ENCODE data around the gene CNNM1. TPM values are rescaled to one million over a fixed set of nuclear protein-coding genes. Genes with fewer than 3 reads are reported as not detected.
A peak's percentile ranks its signal among the peaks of the same experiment; 100 is the strongest.

Gene CNNM1
- total RNA-seq, 3 donors from 2014 or later: 0.24 to 1.2 (median 0.38) TPM

- intact Hi-C loops (cut with DNase I, micrococcal nuclease): loop anchor here in 1 of 2 donors (10.0 kb wide), 1 partner anchor 221 kb away; no protein-coding TSS in a partner anchor
- no peak for DNase-seq
- Histone ChIP-seq H3K9me3 (no peaks in the 10 kb centered on the region), H3K36me3 (ENCODE audit: low read depth) (no peaks in the 10 kb centered on the region), H3K4me3 (no peak overlapping the region), H3K4me1 (ENCODE audit: low read depth) (no peaks in the 10 kb centered on the region)
- TF ChIP-seq, protein P1, sequence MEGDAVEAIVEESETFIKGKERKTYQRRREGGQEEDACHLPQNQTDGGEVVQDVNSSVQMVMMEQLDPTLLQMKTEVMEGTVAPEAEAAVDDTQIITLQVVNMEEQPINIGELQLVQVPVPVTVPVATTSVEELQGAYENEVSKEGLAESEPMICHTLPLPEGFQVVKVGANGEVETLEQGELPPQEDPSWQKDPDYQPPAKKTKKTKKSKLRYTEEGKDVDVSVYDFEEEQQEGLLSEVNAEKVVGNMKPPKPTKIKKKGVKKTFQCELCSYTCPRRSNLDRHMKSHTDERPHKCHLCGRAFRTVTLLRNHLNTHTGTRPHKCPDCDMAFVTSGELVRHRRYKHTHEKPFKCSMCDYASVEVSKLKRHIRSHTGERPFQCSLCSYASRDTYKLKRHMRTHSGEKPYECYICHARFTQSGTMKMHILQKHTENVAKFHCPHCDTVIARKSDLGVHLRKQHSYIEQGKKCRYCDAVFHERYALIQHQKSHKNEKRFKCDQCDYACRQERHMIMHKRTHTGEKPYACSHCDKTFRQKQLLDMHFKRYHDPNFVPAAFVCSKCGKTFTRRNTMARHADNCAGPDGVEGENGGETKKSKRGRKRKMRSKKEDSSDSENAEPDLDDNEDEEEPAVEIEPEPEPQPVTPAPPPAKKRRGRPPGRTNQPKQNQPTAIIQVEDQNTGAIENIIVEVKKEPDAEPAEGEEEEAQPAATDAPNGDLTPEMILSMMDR (IDR thresholded peaks at IDR 0.05): no peak
- ATAC-seq: peak; percentile 13
Measured at GRCh38 chr10:99393683-99394082, 64.5 kb downstream of the CNNM1 start.

DNA sequence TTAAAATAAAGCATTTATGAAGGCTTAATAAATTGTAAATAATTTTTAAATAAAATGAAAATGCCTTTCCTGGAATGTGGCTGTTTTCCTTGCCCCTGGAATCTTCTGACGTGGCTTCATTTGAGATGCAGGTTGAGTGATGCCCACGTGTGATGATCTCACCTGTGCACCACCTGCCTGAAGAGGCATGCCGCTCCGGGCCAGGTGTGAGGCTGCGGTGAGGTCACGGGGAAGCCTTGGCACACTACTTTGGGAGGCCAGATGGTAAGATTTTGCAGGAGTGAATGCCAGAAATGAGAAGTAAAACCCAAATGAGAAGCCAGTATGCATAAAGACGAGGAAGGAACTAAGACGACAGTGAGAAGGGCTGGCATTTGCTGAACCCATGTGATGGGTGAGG is 65.1 kb downstream of the CNNM1 start:
- Histone ChIP-seq H3K4me1 (ENCODE audit: low read depth) (no peaks in the 10 kb centered on the region), H3K36me3 (ENCODE audit: low read depth) (no peaks in the 10 kb centered on the region), H3K4me3 (no peak overlapping the region), H3K9me3 (no peaks in the 10 kb centered on the region)
- TF ChIP-seq, protein P1 (IDR thresholded peaks at IDR 0.05): no peak
- intact Hi-C loops (cut with DNase I, micrococcal nuclease): loop anchor here in 1 of 2 donors (10.0 kb wide), 1 partner anchor 221 kb away; no protein-coding TSS in a partner anchor
- no peak for DNase-seq
- ATAC-seq: no peak

DNA sequence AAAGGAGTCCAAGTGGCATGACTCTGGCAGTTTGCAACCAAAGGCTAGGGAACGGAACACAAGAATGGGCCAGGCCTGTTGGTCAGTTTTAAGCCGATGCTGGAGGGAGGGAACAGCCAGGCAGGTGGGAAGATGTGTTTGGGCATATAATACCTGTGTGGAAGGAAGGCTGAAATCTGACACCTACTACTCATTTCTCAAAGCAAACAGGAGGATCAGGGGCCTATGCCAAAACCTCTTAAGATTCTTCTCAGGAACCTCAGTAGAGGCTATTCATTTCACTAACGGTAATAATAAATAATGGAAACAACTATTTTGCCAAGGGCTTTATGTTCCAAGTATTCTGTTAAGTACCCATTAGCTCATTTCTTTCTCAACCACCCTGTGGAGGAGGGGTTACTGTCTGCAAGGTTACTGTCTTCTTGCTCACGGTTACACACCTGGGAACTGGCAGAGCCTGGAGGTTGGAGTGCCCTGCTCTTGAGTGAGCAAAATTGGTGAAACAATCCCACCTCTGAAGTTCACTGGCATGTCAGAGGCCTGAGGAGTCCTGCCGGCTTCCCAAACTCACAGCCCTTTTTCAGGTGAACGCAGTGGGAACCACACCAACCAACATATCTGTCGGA is 65.7 kb downstream of the CNNM1 start:
- intact Hi-C loops (cut with DNase I, micrococcal nuclease): loop anchor here in 1 of 2 donors (10.0 kb wide), 1 partner anchor 220 kb away; no protein-coding TSS in a partner anchor
- Histone ChIP-seq H3K4me3 (no peak overlapping the region), H3K9me3 (no peaks in the 10 kb centered on the region), H3K4me1 (ENCODE audit: low read depth) (no peaks in the 10 kb centered on the region), H3K36me3 (ENCODE audit: low read depth) (no peaks in the 10 kb centered on the region)
- TF ChIP-seq, protein P1 (IDR thresholded peaks at IDR 0.05): no peak
- ATAC-seq (no peak), DNase-seq (no peak)

DNA sequence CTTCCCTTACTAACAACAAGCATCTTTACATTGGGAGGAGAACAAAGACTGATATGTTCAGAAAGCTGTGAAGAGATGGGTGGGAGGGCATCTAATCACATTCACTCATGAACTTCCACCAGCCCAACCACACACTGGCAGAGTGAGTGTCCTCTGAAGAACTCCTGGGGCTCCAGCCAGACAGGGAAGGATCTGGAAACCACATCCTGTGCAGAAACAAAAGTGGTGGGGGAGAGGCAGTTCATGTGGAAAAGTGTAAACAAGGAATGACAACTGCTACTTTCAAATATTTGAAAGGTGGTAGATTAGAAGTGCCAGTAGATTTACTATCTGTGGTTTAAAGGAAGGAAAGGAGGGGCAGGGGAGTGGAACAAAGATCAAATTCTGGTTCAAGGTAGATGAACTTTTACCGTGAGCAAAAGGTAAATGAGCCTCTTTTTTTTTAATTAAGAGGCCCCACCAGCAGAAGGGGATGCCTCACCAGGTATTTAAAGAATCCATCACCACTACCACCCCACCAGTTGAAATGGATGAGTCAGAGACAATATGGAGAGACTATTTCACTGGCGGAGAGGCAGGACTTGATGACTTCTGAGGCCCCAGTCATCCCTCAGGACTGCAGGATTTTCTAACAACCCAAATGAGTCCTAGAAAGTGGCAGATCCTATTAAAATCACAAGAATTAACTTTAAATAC is 66.7 kb downstream of the CNNM1 start:
- H3K4me3 ChIP-seq: no peak overlapping the region
- ATAC-seq (no peak), DNase-seq (no peak)
- no peaks in the 10 kb centered on the region for H3K36me3 ChIP-seq (ENCODE audit: low read depth)
- TF ChIP-seq, protein P1 (IDR thresholded peaks at IDR 0.05): no peak
- no peaks in the 10 kb centered on the region for H3K9me3 ChIP-seq
- H3K4me1 ChIP-seq (ENCODE audit: low read depth): no peaks in the 10 kb centered on the region
- intact Hi-C loops (cut with DNase I, micrococcal nuclease): loop anchor here in 1 of 2 donors (10.0 kb wide), 1 partner anchor 219 kb away; no protein-coding TSS in a partner anchor

DNA sequence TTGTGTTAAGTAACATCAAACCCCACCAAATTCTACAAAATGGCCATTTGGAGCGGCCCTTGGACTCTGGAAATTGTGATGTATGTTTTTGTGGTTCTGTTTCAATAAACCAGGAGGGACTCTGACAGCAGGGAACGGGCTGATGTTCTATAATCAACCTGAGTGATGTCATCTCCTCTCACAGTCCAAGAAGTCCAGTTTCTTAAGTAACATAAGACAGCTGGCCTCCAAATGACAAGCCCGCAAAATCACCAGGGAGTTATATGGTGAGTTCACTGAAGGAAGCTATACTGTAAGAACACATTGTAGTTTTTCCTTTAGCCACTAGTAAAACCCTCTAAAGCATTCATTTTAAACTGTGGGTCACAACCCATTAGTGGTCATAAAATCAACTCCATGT is 67.3 kb downstream of the CNNM1 start:
- H3K9me3 ChIP-seq: no peaks in the 10 kb centered on the region
- DNase-seq: no peak
- TF ChIP-seq, protein P1 (IDR thresholded peaks at IDR 0.05): no peak
- no peak for ATAC-seq
- no peaks in the 10 kb centered on the region for H3K36me3 ChIP-seq (ENCODE audit: low read depth)
- H3K4me3 ChIP-seq: no peak overlapping the region
- intact Hi-C loops (cut with DNase I, micrococcal nuclease): loop anchor here in 1 of 2 donors (10.0 kb wide), 1 partner anchor 218 kb away; no protein-coding TSS in a partner anchor
- H3K4me1 ChIP-seq (ENCODE audit: low read depth): no peaks in the 10 kb centered on the region

All from mucosa of descending colon (tissue), 3 donors.